GM10847 (cell line): ENCODE data around the gene CLCF1.

Experiments
- POLR2A ChIP-seq: IDR thresholded peaks from 2 replicates; pipeline ENCODE4 v1.6.1; 2011; ENCODE audit not compliant: insufficient read length; ENCODE audit errors: extremely low read depth

CLCF1 gene

DNA sequence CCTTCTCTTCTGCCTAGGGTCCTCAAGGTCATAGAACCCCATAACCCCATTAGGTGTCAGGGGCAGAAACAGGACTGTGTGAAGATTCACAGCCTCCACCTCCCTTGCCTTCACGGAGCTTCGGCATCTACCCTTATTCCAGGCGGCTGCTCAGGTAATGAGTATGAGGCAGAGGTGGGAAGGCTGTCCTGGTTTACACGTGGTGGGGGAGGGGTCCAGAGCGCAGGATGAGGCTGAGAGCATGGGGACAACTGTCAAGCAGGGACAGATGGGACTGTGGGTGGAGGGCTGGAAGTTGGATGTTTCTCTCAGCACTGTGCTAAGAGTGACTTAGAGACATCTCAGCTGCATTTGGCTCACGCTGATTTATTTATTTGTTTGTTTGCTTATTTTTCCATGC lies 14.1 kb upstream of the CLCF1 start:
- TF ChIP-seq POLR2A, result no peak

DNA sequence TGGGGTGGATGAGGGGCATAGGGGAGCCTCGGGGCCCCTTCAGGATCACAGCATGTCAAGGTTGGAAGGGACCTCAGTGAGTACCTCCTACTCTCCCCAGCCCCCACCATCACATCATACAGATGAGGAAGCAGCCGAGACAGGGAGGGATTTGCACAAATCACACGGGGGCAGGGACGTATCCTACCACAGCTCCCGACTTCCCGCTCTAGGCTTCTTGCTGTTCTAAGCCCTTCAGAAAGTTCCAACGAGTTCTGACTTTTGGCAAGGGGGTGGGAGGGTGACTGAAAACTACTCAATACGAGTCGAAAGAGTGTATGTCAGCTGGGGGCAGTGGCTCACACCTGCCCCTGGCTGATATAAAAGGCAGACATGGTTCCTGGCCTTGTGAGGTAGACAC lies 13.7 kb upstream of the CLCF1 start:
- no peak for TF ChIP-seq POLR2A

DNA sequence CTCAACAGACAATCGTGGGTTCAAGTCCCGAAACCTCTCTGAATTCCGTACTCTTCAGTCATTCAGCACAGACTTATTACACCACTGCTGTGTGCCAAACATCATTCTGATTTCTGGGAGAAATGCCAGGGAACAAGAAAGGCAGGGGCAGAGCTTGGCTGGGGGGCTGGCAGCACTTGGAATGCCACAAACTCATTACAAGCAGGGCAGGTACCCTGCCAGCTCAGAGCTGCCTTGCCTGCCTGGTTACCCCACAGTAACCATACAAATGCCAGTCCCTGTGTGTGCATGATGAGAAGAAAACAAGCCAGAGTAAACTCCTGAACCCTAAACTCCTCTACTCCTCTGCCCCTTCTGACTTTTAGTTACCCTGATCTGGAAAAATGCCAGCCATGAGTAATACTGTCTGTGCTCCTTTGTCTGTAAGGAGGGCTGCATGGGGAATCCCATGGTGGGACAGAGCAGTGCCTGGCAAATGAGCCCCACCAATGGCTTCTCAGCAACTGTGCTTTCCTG lies 11.5 kb upstream of the CLCF1 start:
- TF ChIP-seq POLR2A, result no peak

DNA sequence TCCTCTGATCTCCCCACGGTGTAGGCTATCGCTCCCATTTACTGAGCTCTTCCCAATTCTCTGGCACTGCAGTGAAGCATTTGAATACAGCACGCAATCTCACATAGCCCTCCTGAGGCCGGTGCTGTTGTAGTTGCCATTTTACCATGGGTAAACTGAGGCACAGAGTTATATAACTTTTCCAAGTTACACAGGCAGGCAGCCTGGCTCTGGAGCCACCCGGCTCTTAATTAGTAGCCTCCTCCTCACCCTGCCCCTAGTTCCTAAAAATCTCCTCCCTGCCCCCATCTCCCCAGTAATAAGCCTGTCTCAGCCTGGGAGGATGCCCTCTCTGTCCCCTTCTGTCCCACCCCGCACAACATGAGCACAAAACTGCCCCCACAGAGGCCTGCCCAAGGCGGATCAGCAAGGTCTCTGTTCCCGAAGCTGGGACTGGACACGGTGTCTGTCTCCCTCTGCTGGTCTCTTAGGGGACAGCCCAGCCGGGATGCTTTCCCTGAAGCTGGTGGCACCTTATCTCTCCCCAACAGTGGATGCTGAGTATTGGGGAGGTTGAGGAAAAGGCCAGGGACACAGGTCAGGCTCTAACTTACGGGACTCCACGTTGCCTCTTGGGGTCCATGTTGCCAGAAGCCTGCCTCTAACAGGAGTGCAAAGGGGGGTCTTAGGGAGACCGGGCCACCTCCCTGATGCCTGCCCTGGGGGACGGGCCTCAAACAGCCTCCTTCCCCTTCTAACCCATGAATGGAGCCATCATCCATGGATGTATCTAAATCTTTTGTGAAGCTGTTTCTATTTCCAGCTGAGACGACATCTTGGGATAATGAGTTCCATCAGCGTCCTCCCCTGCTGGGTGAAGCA lies 9.1 kb upstream of the CLCF1 start:
- no peak for TF ChIP-seq POLR2A

DNA sequence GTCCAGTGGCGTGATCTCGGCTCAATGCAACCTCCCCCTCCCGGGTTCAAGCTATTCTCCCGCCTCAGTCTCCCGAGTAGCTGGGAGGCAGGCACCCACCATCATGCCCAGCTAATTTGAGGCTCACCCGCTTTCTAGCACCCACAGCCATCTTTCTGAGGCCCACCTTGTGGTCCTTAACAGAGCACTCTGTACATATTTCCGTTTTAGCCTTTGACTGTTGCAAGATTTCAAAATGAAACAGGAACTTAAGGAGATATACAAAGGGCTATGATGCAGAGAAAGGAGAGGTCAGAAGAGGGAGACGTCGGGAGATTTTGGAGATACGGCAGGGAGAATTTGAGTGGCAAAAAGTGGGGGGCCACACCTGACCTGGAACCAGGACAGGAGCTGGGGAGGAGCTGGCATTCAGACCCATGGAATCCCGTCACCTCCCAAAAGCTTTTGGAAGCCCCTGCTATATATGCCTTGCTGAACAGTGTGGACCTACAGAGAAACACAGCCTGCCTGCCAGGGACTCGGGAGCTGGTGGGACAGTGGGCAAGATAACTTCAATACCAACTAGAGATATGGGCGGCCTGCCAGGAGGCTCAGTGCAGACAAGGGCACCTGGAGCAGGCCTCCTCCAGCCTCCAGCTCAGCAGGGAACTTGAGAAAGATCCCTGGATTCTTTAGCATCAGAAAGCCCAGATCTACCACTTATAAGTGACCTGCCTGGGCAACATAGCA lies 8.0 kb upstream of the CLCF1 start:
- no peak for TF ChIP-seq POLR2A

DNA sequence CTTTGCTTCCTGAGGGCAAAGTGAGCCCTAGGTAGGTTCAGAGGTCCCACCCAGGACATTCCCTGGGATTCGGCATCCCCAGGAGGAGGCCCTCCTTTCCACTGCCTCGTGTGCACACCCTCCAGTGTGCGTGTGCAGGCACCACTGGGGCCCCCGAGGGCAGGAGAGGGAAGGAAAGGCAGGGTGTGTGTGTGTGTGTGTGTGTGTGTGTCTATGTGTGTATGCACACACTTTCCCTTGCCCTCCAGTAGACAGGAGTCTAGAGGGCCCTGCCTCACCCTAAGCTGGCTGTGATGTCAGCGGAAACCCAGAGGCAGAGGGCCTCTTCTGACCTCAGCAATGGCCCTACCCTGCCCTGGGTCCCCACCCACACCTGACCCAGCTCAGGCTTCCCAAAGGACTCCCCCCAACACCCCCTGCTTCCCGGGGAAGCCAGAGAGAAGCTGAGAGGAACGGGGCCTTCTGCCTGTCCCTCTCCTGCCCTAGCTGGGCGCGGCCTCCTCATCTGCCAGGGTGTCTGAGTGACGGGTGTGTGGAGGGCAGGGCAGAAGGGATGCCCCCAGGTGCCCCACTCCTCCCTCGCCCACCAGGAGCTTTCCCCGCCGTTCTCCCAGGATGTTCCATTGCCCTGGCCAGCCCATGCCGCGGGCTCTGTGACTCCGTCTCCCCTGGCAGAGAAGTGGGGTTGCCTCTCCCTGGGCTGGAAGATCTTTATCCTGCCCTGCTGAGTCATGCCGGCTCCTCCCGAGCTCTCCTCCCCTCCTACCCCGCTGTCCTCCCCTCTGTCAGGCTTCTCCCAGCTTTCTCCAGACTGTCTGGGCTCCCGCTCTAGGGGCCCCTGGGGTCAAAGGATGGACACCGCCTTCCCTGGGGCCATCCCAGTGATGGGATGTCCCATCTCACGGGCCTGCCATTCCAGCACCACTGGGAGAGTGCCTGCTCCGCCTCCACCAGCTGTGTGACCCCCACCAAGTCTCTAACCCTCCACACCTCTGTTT lies 6.0 kb upstream of the CLCF1 start:
- no peak for TF ChIP-seq POLR2A

DNA sequence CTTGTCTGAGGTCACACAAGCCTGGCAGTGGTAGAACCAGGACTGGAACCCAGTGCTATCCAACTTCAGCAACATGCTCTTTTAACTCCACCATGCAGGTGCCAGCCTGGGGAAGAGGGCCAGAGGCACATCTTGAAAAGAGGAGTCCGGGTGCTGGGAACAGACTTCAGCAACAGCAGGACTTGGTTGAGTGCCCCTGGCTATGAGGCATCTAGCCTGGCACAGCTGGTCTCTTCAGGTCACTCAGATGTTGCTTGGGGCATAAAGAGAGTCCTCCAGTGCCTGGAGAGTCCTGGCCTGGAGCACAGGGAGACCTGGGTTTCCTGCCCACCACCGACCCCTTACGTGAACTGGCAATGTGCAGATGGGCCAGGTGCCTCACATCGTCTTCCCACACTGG lies 5.1 kb upstream of the CLCF1 start:
- TF ChIP-seq POLR2A, result no peak

DNA sequence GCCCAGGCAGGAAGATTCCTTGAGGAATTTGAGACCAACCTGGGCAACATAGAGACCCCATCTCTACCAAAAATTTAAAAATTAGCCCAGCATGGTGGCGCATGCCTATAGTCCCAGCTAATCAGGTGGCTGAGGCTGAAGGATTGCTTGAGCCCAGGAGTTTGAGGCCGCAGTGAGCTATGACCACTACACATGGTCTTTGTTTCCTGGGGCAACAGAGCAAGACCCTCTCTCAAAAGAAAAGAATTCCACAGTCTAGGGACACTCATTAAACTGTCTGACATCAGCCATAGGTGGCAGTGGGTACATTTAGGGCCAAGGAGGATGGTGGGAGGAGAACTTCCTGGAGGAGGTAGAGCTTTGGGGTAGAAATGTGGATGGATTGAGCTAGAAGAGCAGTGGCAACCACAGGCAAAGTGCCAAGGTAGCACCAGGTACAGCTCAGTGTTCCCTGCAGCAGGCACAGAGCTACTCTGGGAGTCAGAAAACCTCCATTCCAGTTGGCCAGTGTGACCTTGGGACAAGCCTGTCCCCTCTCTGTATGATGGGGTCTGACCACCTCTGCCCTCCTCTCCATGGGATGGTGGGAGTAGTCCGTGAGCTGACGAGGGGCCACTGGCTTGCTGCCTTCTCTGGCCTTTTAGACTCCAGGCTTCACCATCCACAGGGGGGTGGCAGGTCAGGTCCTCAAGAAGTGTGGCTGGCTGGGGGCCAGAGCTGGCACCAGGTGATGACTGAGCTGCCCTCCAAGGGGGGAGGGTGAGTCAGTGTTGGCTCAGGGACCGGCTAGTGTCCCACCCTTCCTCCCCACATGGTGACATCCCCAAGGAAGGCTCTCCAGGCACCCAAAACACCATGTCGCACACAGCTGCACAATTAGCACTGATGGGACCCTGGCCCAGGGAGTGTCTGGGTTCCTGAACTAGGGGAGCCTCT lies 3.7 kb upstream of the CLCF1 start:
- TF ChIP-seq POLR2A, result no peak

DNA sequence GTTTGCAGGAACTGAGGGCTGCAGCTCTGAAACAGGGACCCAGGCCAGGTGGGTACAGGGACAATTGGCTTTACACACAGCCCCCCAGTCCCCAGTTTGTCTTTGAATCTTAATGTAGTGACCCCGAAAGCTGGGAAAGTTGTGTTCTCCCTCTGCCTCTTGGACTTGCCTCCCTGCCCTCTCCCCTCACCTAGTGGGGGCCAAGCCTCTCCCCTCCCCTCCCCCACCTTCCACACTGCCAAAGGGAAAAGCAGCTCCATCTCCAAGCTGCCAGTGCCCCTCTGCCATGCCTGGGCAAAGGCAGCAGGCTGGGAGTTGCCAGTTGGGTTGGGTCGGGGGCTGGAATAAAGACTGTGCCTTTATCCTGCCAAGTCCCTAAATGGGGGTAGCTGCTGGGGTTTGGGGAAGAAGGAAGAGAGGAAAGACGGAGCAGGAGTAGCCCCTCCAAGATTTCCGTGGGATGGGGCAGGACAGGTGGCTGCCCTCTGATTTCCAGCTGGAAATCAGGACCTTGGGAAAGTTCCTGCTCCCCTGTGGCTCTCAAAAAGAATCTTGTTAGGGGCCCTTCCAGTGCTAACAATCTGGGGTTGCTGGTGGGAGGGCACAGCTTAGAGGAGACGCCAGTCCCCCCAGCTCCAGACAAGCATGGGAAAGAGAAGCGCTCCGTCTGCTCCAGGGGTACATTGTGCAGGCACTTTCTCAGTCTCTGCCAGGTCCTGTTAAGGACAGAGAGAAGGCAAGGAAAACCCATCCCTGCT lies 2.8 kb upstream of the CLCF1 start:
- TF ChIP-seq POLR2A, result no peak

DNA sequence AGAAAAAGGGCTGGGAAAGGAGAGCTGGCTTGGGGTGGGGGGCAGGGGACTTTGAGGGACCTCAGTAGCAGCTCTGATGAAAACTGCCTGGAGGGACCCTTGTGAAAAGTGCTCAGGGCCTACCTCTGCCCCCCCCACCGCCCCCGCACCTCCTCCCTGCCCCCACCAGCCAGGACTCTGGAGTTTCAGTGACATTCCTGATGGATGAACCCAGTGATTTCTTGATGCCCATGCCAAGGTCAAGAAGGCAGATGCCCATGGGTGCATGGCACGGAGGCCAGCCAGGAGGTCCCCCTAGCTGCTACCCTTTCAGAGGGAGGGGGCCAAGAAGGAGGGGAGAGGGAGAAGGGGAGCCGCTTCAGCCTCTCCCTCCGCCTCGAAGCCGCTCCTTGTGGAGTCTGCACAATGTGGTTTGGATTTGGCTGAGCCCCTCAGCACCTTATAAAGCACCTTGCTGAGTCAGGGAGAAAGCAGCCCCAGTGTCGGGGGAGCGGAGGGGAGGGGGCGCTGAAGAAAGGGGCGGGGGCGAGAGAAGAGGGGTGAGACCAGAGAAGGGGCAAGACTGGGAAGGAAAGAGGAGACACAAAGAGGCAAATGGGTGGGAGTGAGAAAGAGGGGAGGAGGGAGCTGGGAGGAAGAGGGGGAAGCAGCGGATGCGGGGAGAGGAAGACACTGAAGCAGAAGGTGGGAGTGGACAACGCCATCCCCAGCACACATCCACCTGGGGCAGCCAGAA lies 2.1 kb upstream of the CLCF1 start:
- no peak for TF ChIP-seq POLR2A

DNA sequence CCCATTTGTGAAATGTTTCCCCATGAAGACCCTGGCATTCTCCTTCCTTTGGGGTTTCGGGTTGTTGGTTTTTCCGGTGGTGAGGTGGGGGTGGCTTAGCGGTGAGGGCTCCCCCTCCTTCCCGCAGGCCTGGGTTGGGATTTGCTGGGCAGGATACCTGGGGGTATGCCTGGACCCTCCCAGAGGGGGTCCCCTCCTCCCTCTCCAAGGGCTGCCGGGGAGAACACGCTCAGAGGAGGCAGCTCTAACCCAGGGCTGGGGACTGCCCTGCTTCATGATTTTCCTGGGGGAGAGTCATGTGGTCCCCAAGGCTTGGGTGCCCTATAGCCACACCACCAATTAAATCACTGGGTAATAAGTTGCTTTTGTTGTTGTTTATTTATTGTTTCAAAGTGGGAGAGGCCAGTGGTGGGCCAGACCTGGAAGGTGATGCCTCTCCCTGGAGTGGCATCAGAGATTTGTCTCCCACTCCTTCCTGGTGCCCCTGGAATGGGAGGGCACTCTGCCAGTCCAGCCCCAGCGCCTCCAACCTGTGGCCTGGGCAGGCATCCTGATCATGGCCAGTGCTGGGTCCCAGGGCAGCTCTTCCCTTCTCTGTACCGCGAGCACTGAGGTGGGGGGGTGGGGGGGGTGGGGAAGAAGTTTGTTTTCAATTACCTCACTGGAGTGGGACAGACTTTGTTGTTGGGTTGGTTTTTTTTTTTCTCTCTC lies 1.3 kb upstream of the CLCF1 start:
- TF ChIP-seq POLR2A, result no peak

DNA sequence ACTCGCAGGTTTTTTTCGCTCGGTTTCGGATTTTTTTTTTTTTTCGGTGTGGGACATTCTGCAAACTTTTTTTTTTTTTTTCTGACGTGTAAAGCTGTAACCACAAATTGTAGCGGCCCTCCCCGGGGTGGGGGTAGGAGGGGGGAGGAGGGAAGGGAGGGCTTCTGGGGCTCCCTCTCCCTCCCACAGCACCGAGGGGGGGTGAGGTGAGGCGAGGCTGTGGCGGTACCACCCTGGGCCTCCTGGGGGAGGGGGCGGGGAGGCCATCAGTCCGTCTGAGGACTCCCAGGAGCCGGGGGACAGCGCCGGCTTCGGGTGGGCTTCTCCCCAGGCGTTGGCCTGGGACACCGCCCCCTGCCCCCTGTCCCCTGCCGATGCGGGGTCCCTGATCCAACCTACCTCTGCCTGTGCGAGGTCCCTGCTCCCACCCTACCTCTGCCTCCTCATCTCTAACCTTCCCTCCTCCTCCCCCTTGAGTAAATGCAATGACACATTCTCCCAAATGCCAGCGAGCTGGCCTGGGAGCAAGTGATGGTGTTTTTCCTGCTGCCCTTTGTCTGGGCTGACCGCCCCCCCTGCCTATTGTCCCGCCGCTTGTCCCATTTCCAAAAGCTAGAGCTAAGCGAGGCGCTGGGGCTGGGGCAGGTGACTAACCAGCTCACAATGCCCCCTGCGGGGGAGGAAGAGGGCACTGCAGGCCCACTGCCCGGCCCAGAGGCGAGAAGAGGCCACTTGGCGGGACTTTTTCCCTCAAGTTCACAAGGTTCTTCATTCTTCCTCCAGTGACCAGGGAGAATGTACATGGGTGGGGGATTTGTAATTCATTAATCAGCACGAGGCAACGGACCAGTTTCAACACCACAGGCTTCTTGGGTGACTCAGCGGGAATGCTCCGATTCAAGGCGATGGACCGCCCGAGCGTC lies 511 bp upstream of the CLCF1 start:
- TF ChIP-seq POLR2A, result no peak
